GM12872 (cell line): ENCODE data around the gene SNTG2.

Experiments used
- CTCF ChIP-seq: IDR thresholded peaks from 3 replicates; pipeline ENCODE4 v1.5.1; 2011; ENCODE audit warnings: low read depth, mild to moderate bottlenecking, low read length, moderate library complexity; ENCODE audit not compliant: insufficient read depth

The SNTG2 gene

GRCh38 chr2:1266351-1266750 is 315.7 kb downstream of the SNTG2 start:
- no peak for TF ChIP-seq CTCF

DNA sequence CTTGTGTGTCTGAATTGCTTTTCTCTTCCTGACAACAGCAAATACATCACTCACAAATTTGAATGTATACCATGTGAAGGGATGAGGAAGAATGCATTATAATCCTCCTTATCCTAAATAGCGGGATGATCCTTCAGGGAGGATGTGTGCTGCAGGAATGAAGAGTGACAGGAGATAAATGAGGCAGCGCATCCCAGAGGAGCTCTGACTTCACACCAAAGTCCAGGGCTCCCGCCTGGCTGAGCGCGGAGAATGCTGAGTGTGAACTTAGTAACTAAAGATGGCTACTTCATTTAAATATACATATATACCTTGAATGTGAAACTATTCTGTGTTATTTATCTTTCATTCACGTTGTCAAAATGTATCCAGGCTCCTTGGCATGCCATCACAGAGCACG is 317.4 kb downstream of the SNTG2 start:
- TF ChIP-seq CTCF, result no peak

- TF ChIP-seq CTCF, result no peak
Observed at GRCh38 chr2:1269812-1270211, 319.2 kb downstream of the SNTG2 start.

DNA sequence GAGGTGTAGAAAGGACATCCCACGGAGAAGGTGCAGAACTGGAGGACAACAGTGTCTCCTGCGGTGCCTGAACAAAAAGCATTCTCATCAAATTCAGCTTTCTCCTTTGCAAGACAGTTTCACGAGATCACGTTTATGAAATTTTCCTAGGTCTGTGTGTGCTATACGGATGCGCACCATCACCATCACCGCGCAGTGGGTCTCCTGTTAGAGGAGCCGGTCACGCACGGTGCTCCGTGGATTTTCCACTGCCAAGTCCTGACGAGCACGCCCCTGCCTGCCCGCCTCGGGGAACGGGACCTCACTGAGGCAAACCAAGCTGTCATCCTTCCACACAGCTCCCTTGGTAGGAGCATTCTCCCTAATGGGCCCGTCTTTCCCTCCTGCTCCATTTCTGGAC is 322.2 kb downstream of the SNTG2 start:
- TF ChIP-seq CTCF, result no peak

DNA sequence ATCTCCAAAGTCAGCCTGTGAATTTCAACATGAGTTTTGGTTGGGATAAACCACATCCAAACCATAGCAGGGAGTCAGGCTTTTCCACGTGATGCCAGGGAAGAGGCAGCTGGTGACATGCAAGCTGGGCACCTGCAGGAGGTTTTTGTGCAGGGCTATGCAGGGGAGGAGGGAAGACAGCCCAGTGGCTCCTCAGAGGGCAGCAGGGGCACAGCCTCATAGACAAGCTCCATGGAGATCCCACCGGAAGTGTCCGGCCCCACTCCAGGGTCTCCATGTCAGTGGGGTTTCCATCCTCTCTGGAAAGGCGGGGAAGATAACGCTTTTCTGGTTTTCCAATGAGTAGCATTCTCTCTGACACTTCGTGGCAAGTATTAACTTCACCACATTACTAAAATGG is 327.0 kb downstream of the SNTG2 start:
- TF ChIP-seq CTCF, result no peak

- TF ChIP-seq CTCF, result no peak
Observed at GRCh38 chr2:1278125-1278524, 327.5 kb downstream of the SNTG2 start.

DNA sequence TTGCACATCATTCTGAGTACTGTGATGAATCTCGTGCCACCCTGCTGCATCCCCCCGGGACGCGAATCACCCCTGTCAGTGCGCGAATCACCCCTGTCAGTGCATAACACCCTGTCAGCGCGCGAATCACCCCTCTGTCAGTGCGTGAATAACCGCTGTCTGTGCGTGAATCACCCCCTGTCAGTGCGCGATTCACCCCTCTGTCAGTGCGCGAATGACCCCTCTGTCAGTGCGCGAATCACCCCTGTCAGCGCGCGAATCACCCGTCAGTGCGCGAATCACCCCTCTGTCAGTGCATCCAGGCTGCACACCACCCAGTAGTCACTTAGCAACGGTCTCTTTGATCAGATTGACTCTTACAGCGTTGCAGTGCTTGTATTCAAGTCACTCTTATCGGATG is 328.2 kb downstream of the SNTG2 start:
- TF ChIP-seq CTCF, result no peak

- TF ChIP-seq CTCF, result no peak
Observed at GRCh38 chr2:1282552-1282951, 331.9 kb downstream of the SNTG2 start.
